ENCODE data around the gene CIB2. TPM values are rescaled to one million over a fixed set of nuclear protein-coding genes. Genes with fewer than 3 reads are reported as not detected.
A peak's percentile ranks its signal among the peaks of the same experiment; 100 is the strongest.

Gene CIB2
- total RNA-seq, 1 donor from 2014 or later, result 2.2 TPM

- Histone ChIP-seq H3K4me3 (peak within 1 kb of the TSS; percentile 96), H3K27me3 (ENCODE audit: low read depth) (no peaks in the 10 kb centered on the region), H3K4me1 (peaks cover 60% of the 10 kb centered on the region), H3K36me3 (no peaks in the 10 kb centered on the region), H3K9me3 (no peaks in the 10 kb centered on the region), H3K27ac (peak within 1 kb of the TSS; percentile 95)
- intact Hi-C loops (cut with DNase I), result no loop called here
- TF ChIP-seq CTCF (IDR thresholded peaks at IDR 0.05), result no peak
- peak; percentile 80 for DNase-seq
- ATAC-seq, result peak; percentile 73 to 80
These were observed 54.0 kb downstream of the CIB2 start, which contains the start of gene TBC1D2B for GRCh38 chr15:78077053-78077870. TBC1D2B (minus strand) TSS chr15:78077711; CDS start chr15:78077652, 59 bp downstream.

- no peak for DNase-seq
These were observed 54.8 kb downstream of the CIB2 start for GRCh38 chr15:78076231-78077052.

GRCh38 chr15:78075490-78076230 lies 55.6 kb downstream of the CIB2 start:
- Histone ChIP-seq H3K27ac (peak overlapping the region; percentile 95), H3K9me3 (no peaks in the 10 kb centered on the region), H3K4me1 (peaks cover 66% of the 10 kb centered on the region), H3K27me3 (ENCODE audit: low read depth) (no peaks in the 10 kb centered on the region), H3K4me3 (peak overlapping the region; percentile 96), H3K36me3 (no peaks in the 10 kb centered on the region)
- ATAC-seq (peak; percentile 77 to 83), DNase-seq (no peak)
- TF ChIP-seq CTCF (IDR thresholded peaks at IDR 0.05), result no peak
- intact Hi-C loops (cut with DNase I), result no loop called here

More at GRCh38 chr15:78076231-78077052, 54.8 kb downstream of the CIB2 start:
- peak; percentile 8 to 35 for ATAC-seq
- intact Hi-C loops (cut with DNase I), result no loop called here
- Histone ChIP-seq H3K27me3 (ENCODE audit: low read depth) (no peaks in the 10 kb centered on the region), H3K9me3 (no peaks in the 10 kb centered on the region), H3K27ac (peak overlapping the region; percentile 95), H3K36me3 (no peaks in the 10 kb centered on the region), H3K4me1 (peaks cover 60% of the 10 kb centered on the region), H3K4me3 (peak overlapping the region; percentile 96)
- no peak for TF ChIP-seq CTCF (IDR thresholded peaks at IDR 0.05)

- ATAC-seq, result no peak
- Histone ChIP-seq H3K27me3 (ENCODE audit: low read depth) (no peaks in the 10 kb centered on the region), H3K36me3 (no peaks in the 10 kb centered on the region), H3K9me3 (no peaks in the 10 kb centered on the region), H3K4me1 (peaks cover 87% of the 10 kb centered on the region), H3K27ac (peak overlapping the region; percentile 75), H3K4me3 (peak overlapping the region; percentile 17)
- no peak for TF ChIP-seq CTCF (IDR thresholded peaks at IDR 0.05)
- intact Hi-C loops (cut with DNase I), result no loop called here
- no peak for DNase-seq
These were observed 58.0 kb downstream of the CIB2 start for GRCh38 chr15:78073046-78073787.

Data from lower lobe of right lung (tissue), 2 donors.